Neural progenitor cell (in vitro differentiated cells): Measurements from ENCODE around the gene PBX4. TPM values are rescaled to one million over a fixed set of nuclear protein-coding genes. Genes with fewer than 3 reads are reported as not detected.

ENCODE experiments used
- DNase-seq: peaks from one replicate; pipeline ENCODE4 v3.0.0-alpha.2; 2016; ENCODE audit warnings: low spot score
- H2AFZ ChIP-seq: fragments of 200-600 bp; sonication (generic); replicated peaks from 2 replicates; pipeline ENCODE4 v1.6.1; 2016; ENCODE audit warnings: antibody characterized with exemption
- H3F3A ChIP-seq: fragments of 200-600 bp; sonication (generic); 2 replicates; pipeline ENCODE4 v1.6.1; 2016; ENCODE audit warnings: antibody characterized with exemption, low read depth
- H3K27ac ChIP-seq: fragments of 200-600 bp; sonication (generic); 2 replicates; pipeline ENCODE4 v1.5.1; 2016; ENCODE audit warnings: mild to moderate bottlenecking
- H3K27me3 ChIP-seq: fragments of 200-600 bp; sonication (generic); 2 replicates; pipeline ENCODE4 v1.6.1; 2016; ENCODE audit warnings: mild to moderate bottlenecking, moderate library complexity
- H3K36me3 ChIP-seq: fragments of 200-600 bp; sonication (generic); 2 replicates; pipeline ENCODE4 v1.5.1; 2016
- H3K4me1 ChIP-seq: fragments of 200-600 bp; sonication (generic); 2 replicates; pipeline ENCODE4 v1.6.1; 2016; ENCODE audit warnings: mixed run types
- H3K4me2 ChIP-seq: fragments of 200-600 bp; sonication (generic); 2 replicates; pipeline ENCODE4 v1.6.1; 2016
- H3K4me3 ChIP-seq: fragments of 200-600 bp; sonication (generic); 2 replicates; pipeline ENCODE4 v1.5.1; 2016
- H3K79me2 ChIP-seq: fragments of 200-600 bp; sonication (generic); 2 replicates; pipeline ENCODE4 v1.6.1; 2016; ENCODE audit warnings: low read depth
- H3K9ac ChIP-seq: fragments of 200-600 bp; sonication (generic); 2 replicates; pipeline ENCODE4 v1.6.1; 2016
- H3K9me3 ChIP-seq: fragments of 200-600 bp; sonication (generic); 2 replicates; pipeline ENCODE4 v1.5.1; 2016; ENCODE audit warnings: low read depth
- H4K20me1 ChIP-seq: fragments of 200-600 bp; sonication (generic); 2 replicates; pipeline ENCODE4 v1.6.1; 2016; ENCODE audit warnings: low read depth
- H3K27ac Mint-ChIP-seq: 3 replicates; pipeline ENCODE4 v1.8.0; 2021; ENCODE audit warnings: mixed read lengths
- H3K27me3 Mint-ChIP-seq: 2 replicates; pipeline ENCODE4 v1.8.0; 2022; ENCODE audit warnings: low read depth, mild to moderate bottlenecking, inconsistent platforms, moderate library complexity, mixed read lengths; ENCODE audit not compliant: insufficient read depth
- H3K36me3 Mint-ChIP-seq: 3 replicates; pipeline ENCODE4 v1.8.0; 2021; ENCODE audit warnings: mixed read lengths
- H3K4me1 Mint-ChIP-seq: 3 replicates; pipeline ENCODE4 v1.8.0; 2021; ENCODE audit warnings: mixed read lengths
- H3K4me3 Mint-ChIP-seq: 3 replicates; pipeline ENCODE4 v1.8.0; 2021; ENCODE audit warnings: mild to moderate bottlenecking, moderate library complexity, mixed read lengths
- H3K9me3 Mint-ChIP-seq: 3 replicates; pipeline ENCODE4 v1.8.0; 2020; ENCODE audit warnings: mixed read lengths
- EZH2 ChIP-seq: fragments of 200-600 bp; sonication (generic); IDR thresholded peaks from 2 replicates; pipeline ENCODE4 v1.6.1; 2017; ENCODE audit warnings: antibody characterized with exemption, mild to moderate bottlenecking, moderate library complexity
- EZH2phosphoT487 ChIP-seq: fragments of 200-600 bp; sonication (generic); IDR thresholded peaks from 2 replicates; pipeline ENCODE4 v1.6.1; 2017; ENCODE audit warnings: antibody characterized with exemption
- total RNA-seq: library from RNA; depleted of rRNA; stranded (reverse); fragments of >200 nt; gene quantifications from 2 replicates; pipeline ENCODE4 v1.2.3, GENCODE V29; 2015; ENCODE audit warnings: low replicate concordance
- TF ChIP-seq, protein P1 (sequence below): fragments of 200-600 bp; sonication (generic); IDR thresholded peaks from 2 replicates; pipeline ENCODE4 v1.5.1; 2017; ENCODE audit warnings: antibody characterized with exemption, mild to moderate bottlenecking

Gene PBX4
- total RNA-seq, 1 donor from 2014 or later = 3.2 TPM

DNA sequence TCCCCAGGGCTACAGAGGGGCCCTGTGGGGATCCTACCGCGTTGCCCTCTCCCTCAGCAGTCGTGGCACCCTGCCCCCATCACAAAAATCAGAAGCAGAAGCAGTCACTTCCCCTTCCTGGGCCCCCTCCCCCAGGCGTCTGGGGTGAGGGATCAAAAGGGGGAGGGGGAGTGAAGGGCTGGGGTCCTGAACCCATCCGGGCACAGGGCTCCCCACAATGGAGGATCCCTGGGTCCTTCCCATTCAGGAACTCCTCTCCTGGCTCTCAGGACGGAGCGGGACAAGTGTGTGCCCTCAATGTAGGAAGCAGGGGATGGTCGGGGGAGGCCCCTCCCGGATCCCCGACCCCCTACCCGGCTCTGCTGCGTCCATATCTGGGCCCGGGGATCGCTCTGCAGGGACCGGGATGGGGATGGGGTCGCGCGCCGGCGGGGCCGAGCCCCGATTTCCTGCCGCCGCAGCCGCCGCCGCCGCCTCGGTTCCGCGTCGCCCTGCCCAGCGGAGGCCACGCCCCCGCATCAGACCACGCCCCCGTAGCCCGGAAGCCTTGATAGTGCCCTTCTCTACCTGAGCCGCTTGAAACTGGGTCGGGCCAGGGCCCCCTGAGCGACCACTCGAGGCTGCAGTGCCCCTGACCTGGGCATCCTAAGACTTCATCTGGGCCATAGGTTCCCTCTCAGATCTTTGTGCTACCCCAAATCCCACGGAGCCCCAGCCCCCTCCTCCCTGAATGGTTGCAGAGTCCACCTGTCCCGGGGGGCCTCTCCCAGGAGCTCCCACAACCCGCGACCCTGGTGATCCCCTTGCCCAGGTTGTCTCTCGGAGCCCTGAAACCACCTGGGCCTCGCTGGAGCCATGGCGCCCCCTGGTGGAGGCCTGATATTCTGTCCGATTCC is 24.9 kb upstream of the PBX4 start, which contains the start of gene GMIP:
TSS of gene GMIP (minus strand) at position 500 of the 896 bp plus-strand sequence. CDS start at position 372, 128 bp downstream.
- Histone ChIP-seq H2AFZ (peak within 1 kb of the TSS; percentile 90), H3F3A (peaks cover 18% of the 10 kb centered on the region), H3K4me1 (no peaks in the 10 kb centered on the region), H3K9ac (peak within 1 kb of the TSS; percentile 28), H3K27ac (no peak within 1 kb of the TSS), H3K9me3 (no peaks in the 10 kb centered on the region), H3K27me3 (no peaks in the 10 kb centered on the region), H3K4me2 (peak within 1 kb of the TSS; percentile 94), H3K4me3 (peak within 1 kb of the TSS; percentile 88), H4K20me1 (peaks cover 5% of the 10 kb centered on the region), H3K36me3 (no peaks in the 10 kb centered on the region), H3K79me2 (no peaks in the 10 kb centered on the region)
- Mint-ChIP-seq H3K27me3 (peaks cover 2% of the 10 kb centered on the region), H3K27ac (peak within 1 kb of the TSS; percentile 23), H3K4me3 (peak within 1 kb of the TSS; percentile 89), H3K4me1 (peaks cover 11% of the 10 kb centered on the region), H3K9me3 (no peaks in the 10 kb centered on the region), H3K36me3 (peaks cover 10% of the 10 kb centered on the region)
- DNase-seq = peak; percentile 88
- TF ChIP-seq EZH2 = no peak
- TF ChIP-seq, protein P1, sequence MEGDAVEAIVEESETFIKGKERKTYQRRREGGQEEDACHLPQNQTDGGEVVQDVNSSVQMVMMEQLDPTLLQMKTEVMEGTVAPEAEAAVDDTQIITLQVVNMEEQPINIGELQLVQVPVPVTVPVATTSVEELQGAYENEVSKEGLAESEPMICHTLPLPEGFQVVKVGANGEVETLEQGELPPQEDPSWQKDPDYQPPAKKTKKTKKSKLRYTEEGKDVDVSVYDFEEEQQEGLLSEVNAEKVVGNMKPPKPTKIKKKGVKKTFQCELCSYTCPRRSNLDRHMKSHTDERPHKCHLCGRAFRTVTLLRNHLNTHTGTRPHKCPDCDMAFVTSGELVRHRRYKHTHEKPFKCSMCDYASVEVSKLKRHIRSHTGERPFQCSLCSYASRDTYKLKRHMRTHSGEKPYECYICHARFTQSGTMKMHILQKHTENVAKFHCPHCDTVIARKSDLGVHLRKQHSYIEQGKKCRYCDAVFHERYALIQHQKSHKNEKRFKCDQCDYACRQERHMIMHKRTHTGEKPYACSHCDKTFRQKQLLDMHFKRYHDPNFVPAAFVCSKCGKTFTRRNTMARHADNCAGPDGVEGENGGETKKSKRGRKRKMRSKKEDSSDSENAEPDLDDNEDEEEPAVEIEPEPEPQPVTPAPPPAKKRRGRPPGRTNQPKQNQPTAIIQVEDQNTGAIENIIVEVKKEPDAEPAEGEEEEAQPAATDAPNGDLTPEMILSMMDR = peak; percentile 97

DNA sequence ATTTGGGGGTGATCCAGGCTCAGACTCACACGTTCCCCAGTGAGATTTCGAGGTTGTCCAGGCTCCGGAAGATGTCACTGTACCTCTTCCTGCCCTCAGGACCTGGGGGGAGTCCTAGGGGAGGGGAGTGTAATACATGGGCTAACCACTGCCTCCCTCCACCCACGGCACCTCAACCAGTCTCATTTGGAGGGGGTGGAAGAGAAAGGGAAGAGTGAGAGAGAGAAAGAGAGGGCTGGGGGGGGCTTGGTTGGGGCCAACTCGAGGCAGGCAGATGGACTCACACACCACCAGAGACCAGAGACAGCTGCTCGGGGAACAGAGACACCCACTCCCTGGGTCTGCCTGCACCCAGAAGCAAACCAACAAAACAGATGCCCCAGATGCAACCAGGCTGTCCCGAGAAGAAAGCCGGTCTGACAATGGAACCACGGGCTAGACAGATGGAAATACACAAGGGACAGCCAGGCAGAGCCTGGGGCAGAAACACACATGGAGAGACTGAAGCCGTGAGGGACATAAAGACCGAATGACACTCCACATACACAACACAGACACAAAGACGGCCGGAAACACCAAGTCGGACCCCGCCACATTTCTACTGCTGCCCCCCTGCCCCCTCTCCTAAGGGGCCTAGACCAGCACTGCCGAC is 24.1 kb upstream of the PBX4 start:
- H3K4me2 ChIP-seq = peak overlapping the region; percentile 94
- peaks cover 8% of the 10 kb centered on the region for H3K36me3 Mint-ChIP-seq
- peaks cover 11% of the 10 kb centered on the region for H3K4me1 Mint-ChIP-seq
- no peaks in the 10 kb centered on the region for H3K4me1 ChIP-seq
- H3K27ac ChIP-seq = no peak overlapping the region
- H3K36me3 ChIP-seq = no peaks in the 10 kb centered on the region
- H2AFZ ChIP-seq = peak overlapping the region; percentile 90
- TF ChIP-seq, protein P1 = no peak
- TF ChIP-seq EZH2phosphoT487 (no peak), EZH2 (no peak)
- no peaks in the 10 kb centered on the region for H3K9me3 Mint-ChIP-seq
- H3K9ac ChIP-seq = peak overlapping the region; percentile 28
- peaks cover 2% of the 10 kb centered on the region for H3K27me3 Mint-ChIP-seq
- peak overlapping the region; percentile 23 for H3K27ac Mint-ChIP-seq
- no peaks in the 10 kb centered on the region for H3K79me2 ChIP-seq
- H3K27me3 ChIP-seq = no peaks in the 10 kb centered on the region
- H3K4me3 ChIP-seq = peak overlapping the region; percentile 88
- no peaks in the 10 kb centered on the region for H3K9me3 ChIP-seq
- peak overlapping the region; percentile 89 for H3K4me3 Mint-ChIP-seq
- H4K20me1 ChIP-seq = peaks cover 5% of the 10 kb centered on the region
- peak; percentile 26 for DNase-seq
- peaks cover 18% of the 10 kb centered on the region for H3F3A ChIP-seq

DNA sequence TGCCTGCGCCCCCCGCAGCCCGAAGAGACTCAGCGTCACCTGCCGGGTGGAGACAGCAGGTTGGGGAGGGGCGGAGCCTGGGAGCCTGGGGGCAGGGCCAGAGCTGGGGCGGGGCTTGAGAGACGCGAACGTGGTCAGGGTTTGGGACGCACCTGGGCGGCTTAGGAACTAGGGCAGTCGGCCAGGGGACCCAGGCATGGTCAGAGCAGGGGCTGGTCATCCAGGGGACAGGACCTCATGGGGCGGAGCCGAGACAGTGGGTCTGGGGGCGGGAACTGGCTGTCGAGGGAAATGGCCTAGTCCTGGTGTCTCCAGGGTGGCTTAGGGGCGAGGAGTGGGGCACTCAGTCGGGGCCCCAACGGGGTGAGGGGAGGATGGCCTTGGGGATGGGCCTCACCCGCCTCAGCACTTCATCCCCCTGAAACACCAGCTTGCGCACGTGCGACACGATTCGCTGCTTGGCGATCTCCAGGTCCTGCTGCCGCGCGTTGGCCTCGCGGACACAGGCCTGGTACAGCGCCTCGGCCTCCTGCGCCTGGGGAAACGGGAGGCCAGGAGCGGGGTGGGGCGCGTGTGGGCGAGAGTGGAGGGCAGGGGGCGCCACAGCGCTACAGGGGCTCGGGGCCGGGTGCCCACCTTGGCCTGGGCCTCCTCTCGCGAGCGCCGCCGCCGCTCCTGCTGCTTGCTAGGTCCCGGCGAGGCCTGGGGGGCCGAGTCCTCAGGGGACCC is 19.2 kb upstream of the PBX4 start:
- Mint-ChIP-seq H3K4me1 (peaks cover 8% of the 10 kb centered on the region), H3K27ac (no peak overlapping the region), H3K36me3 (peaks cover 18% of the 10 kb centered on the region), H3K27me3 (peaks cover 2% of the 10 kb centered on the region), H3K4me3 (no peak overlapping the region), H3K9me3 (no peaks in the 10 kb centered on the region)
- Histone ChIP-seq H3K79me2 (no peaks in the 10 kb centered on the region), H3K4me2 (no peak overlapping the region), H3K36me3 (no peaks in the 10 kb centered on the region), H3K27ac (no peak overlapping the region), H2AFZ (no peak overlapping the region), H3K27me3 (no peaks in the 10 kb centered on the region), H4K20me1 (no peaks in the 10 kb centered on the region), H3K9me3 (no peaks in the 10 kb centered on the region), H3K9ac (no peak overlapping the region), H3K4me3 (no peak overlapping the region), H3K4me1 (no peaks in the 10 kb centered on the region), H3F3A (no peaks in the 10 kb centered on the region)
- no peak for TF ChIP-seq EZH2phosphoT487
- TF ChIP-seq, protein P1 = peak; percentile 3
- TF ChIP-seq EZH2 = no peak
- DNase-seq = no peak
